Measurements from ENCODE around the gene REM2. TPM values are rescaled to one million over a fixed set of nuclear protein-coding genes. Genes with fewer than 3 reads are reported as not detected.

REM2 gene
- total RNA-seq, 3 donors from 2014 or later: 0.13 to 0.27 (median 0.15) TPM

DNA sequence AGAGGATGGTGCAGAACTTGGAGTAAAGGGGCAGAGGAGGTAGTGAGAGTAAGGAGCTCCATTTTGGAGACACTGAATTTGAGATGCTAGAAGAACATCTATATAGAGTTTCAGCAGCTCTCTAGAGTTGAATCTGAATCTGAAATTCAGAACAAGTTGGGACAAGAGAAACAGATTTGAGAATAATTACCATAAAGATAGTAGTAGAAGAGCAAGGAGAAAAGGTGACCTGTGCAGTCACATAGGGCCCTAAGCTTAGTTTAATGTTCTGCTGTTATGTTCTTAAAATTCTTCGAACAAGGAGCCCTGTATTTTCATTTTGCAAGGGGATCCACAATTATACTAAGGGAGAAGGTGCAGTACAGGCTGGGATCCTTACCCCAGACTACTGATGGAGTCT is 7.4 kb downstream of the REM2 start:
- DNase-seq: no peak
- ATAC-seq: no peak
- Mint-ChIP-seq H3K27me3 (ENCODE audit: low read depth) (no peaks in the 10 kb centered on the region), H3K4me3 (no peak overlapping the region), H3K9me3 (no peaks in the 10 kb centered on the region), H3K4me1 (ENCODE audit: low read depth) (peaks cover 37% of the 10 kb centered on the region), H3K36me3 (ENCODE audit: insufficient read depth) (peaks cover 8% of the 10 kb centered on the region)

DNA sequence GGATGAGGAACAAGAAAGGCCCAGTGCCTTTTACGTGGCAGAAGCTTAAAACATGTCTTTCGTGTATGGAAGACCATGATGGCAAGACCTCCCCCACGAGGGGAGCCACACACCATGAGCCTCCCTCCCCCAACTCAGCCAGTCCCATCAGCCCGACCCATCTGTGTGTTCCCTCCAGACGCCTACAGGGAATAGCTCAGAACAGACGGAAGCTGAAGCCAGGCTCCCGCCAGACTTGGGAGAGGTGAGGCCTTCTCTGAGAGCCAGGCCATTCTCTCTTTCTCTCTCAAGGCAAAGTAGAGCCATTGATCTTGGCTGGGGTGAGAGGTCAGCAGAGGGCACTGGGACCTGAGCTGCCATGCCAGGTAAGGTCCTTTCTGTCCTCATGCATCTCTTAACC is 9.5 kb downstream of the REM2 start:
- Mint-ChIP-seq H3K9me3 (no peaks in the 10 kb centered on the region), H3K27me3 (ENCODE audit: low read depth) (no peaks in the 10 kb centered on the region), H3K4me3 (no peak overlapping the region), H3K4me1 (ENCODE audit: low read depth) (peaks cover 27% of the 10 kb centered on the region), H3K36me3 (ENCODE audit: insufficient read depth) (peaks cover 8% of the 10 kb centered on the region)
- DNase-seq (no peak), ATAC-seq (no peak)

DNA sequence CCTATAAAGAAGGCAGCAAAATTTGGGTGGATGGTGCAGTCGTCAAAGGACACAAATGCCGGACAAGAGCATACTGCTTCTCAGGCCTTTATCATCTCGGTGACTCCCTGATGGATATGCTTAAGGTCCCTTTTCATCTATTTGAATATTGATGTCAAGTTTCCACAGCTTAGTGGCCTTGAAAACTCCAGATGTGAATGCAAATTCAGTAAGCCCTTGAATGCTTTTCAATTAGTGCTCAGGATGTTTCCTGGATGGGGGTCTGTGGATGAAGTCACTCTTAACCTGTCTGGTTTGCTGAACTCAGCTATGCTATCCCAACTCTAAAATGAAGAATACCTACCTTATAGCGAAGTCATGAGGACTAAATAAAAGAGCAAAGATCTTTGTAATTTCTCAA is 10.7 kb downstream of the REM2 start:
- ATAC-seq: no peak
- Mint-ChIP-seq H3K27me3 (ENCODE audit: low read depth) (no peaks in the 10 kb centered on the region), H3K36me3 (ENCODE audit: insufficient read depth) (peaks cover 10% of the 10 kb centered on the region), H3K4me1 (ENCODE audit: low read depth) (peaks cover 16% of the 10 kb centered on the region), H3K4me3 (no peak overlapping the region), H3K9me3 (no peaks in the 10 kb centered on the region)
- DNase-seq: no peak

DNA sequence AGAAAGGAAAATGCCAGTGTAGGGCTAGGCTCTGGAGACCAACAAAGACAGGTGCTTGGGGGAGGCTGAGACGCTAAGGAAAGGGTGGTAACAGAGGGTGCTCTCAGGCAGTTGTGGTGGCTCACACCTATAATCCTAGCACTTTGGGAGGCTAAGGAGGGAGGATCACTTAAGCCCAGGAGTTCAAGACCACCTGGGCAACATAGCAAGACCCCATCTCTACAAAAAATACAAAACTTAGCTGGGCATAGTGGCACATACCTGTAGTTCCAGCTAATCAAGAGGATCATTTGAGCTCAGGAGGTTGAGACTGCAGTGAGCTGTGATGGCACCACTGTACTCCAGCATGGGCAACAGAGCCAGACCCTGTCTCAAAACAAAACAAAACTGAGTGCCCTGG is 12.4 kb downstream of the REM2 start:
- Mint-ChIP-seq H3K27me3 (ENCODE audit: low read depth) (no peaks in the 10 kb centered on the region), H3K4me1 (ENCODE audit: low read depth) (peaks cover 8% of the 10 kb centered on the region), H3K9me3 (no peaks in the 10 kb centered on the region), H3K36me3 (ENCODE audit: insufficient read depth) (peaks cover 9% of the 10 kb centered on the region), H3K4me3 (no peak overlapping the region)
- ATAC-seq (no peak), DNase-seq (no peak)

DNA sequence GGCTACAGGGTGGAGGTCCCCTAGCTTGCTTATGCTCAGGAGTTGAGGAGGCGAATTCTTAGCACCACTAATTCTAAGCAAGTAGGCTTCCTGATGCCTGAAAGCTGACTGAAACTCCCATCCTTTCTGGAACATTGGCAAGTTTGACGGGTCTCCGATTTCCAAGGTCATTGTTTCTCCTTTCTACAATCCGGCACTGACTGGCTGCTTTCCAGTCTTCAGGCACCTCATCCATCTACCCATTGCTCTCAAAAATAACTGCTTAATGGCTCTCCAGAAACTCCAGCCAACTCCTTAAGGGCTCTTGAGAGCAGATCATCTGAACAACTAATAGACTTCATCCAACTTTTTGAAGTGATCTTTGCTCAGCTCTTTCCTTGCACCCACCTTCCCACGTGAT is 13.3 kb downstream of the REM2 start:
- H3K36me3 Mint-ChIP-seq (ENCODE audit: insufficient read depth): peaks cover 16% of the 10 kb centered on the region
- ATAC-seq: no peak

DNA sequence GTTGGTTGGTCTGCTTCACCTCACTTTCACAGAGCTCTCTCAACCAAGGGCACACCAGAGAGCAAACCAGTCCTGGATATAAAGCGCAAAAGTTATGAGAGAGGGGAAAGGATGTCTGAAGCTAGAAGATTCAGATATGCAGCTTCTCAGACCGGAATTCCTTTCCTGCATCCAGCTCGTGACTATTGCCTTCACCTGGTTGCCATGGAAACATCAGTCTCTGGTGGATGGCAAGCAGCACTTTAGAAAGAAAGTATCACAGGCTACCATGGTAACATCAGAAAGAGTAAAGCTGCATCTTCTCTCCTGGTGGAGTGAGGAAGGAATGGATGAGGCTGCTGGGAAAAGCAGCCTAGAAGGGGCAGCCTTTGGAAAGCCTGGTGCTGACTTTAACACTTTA is 13.7 kb downstream of the REM2 start:
- Mint-ChIP-seq H3K27me3 (ENCODE audit: low read depth) (no peaks in the 10 kb centered on the region), H3K4me3 (no peak overlapping the region), H3K9me3 (no peaks in the 10 kb centered on the region), H3K4me1 (ENCODE audit: low read depth) (peaks cover 6% of the 10 kb centered on the region), H3K36me3 (ENCODE audit: insufficient read depth) (peaks cover 18% of the 10 kb centered on the region)
- no peak for DNase-seq
- no peak for ATAC-seq

More for the DNA sequence above, 13.3 kb downstream of the REM2 start:
- DNase-seq: no peak
- H3K4me1 Mint-ChIP-seq (ENCODE audit: low read depth): peaks cover 6% of the 10 kb centered on the region
- no peaks in the 10 kb centered on the region for H3K27me3 Mint-ChIP-seq (ENCODE audit: low read depth)
- H3K4me3 Mint-ChIP-seq: no peak overlapping the region
- no peaks in the 10 kb centered on the region for H3K9me3 Mint-ChIP-seq

DNA sequence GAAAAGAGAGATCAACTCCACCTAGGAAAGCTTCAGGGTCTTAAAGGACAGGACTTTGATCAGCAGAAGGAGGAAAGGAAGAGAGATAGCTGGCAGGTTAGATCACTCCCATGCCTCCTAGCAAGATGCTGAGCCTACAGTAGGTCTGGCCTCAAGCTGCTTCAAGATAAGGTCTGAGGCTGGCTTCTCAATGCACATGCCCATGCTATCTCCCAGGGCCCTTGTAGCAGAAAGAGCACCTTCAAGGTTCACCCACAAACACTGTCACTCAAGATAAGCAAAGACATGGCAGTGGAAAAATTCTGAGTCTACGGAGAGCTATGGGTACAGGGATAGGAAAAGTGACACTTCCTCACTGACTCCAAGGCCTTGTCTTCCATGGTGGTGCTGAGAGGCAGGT is 14.3 kb downstream of the REM2 start:
- Mint-ChIP-seq H3K4me1 (ENCODE audit: low read depth) (peaks cover 6% of the 10 kb centered on the region), H3K27me3 (ENCODE audit: low read depth) (no peaks in the 10 kb centered on the region), H3K4me3 (no peak overlapping the region), H3K9me3 (no peaks in the 10 kb centered on the region), H3K36me3 (ENCODE audit: insufficient read depth) (peaks cover 21% of the 10 kb centered on the region)
- DNase-seq (no peak), ATAC-seq (no peak)

DNA sequence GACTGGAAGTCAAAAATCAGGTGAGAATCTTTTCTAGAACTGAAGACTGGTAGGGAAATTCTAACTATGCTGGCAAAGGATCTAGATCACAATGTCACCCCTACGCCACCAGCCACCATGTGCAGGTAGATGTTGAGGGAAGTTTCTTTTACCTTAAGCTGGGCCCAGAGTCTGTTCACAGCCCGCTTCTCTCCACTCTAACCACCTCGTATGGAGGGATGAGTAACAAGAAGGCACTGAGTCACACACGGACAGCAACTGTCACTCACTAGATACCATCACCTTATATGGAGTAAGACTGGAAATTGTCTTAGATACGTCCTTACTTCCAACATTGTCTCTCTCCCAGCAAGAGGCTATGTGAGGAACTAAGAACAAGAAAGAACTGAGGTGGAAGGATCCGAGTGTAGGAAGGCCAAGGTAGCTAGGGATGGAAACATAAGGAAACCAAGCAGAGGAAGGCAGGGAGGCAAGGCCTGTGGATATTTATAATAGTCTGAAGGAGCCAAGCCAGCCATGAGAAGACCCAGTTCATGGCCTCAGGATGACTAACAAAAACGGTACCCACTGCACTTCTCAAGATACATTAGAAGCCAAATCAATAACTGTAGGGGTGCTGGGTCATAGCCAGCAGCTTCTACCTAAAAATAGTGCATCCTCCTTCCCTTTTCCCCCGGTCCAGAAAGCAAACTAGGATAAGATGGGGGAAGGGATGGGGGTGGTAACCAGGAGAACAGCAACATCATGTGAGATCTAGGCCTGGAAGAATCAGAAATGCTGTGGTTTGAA is 15.5 kb downstream of the REM2 start:
- ATAC-seq (peak; percentile 93 to 94), DNase-seq (no peak)
- no peaks in the 10 kb centered on the region for H3K9me3 Mint-ChIP-seq
- peaks cover 6% of the 10 kb centered on the region for H3K4me1 Mint-ChIP-seq (ENCODE audit: low read depth)
- no peak overlapping the region for H3K4me3 Mint-ChIP-seq
- no peaks in the 10 kb centered on the region for H3K27me3 Mint-ChIP-seq (ENCODE audit: low read depth)
- H3K36me3 Mint-ChIP-seq (ENCODE audit: insufficient read depth): peaks cover 19% of the 10 kb centered on the region

DNA sequence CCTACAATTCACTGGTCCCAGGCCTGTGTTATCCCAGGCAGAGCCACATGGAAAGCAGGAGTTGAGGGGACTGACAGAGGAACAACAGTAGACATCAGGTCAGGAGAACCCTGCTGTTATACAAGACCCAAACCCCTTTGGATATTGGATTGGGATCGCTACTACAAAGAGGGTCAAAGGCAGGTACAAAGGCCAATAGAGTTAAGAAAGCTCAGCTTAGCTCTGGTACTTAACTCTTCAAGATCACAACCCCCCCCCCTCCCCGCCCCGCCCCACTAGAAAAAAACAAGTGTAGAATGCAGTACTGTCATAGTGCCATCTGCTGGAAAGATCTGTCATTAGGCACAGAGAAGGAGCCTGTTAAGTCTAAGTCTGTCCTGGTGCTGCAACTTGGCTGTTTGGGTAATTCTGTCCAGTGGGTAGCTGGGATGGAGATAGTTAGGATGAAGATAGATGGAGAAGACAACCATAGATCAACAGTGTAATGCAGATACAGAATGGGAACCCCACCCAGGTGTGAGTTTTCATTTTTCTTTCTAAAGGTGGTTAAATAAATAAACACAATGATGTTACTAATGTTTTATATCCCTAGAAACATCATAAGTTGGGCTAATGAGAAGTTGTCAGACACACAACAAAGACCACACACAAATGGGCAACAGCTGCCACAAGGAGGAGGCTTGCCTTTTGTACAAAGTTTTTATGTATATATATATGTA is 17.2 kb downstream of the REM2 start:
- Mint-ChIP-seq H3K27me3 (ENCODE audit: low read depth) (no peaks in the 10 kb centered on the region), H3K4me1 (ENCODE audit: low read depth) (peaks cover 6% of the 10 kb centered on the region), H3K36me3 (ENCODE audit: insufficient read depth) (peaks cover 30% of the 10 kb centered on the region), H3K9me3 (no peaks in the 10 kb centered on the region), H3K4me3 (no peak overlapping the region)
- peak; percentile 65 to 70 for ATAC-seq
- DNase-seq: peak; percentile 24

DNA sequence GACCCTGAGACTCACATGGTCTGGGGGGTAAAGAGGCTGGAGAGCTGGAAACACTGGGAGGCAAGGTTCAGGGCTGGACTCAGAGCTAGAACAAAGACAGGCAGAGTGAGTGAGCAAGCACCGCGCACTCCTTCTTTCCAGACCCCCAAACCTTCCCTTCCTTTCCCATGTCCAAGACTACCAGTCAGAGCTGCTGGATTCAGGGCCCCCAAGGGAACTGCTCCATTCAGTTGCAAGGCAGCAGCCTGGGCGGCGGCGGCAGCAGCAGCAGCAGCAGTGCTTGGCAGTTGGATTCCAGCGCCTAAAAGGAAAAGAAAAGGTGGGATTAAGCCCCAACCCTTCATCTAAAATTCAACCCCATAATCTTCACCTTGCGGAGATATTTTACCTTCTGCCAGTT is 18.8 kb downstream of the REM2 start:
- ATAC-seq (no peak), DNase-seq (no peak)
- Mint-ChIP-seq H3K4me3 (no peak overlapping the region), H3K27me3 (ENCODE audit: low read depth) (no peaks in the 10 kb centered on the region), H3K9me3 (no peaks in the 10 kb centered on the region), H3K4me1 (ENCODE audit: low read depth) (peaks cover 4% of the 10 kb centered on the region), H3K36me3 (ENCODE audit: insufficient read depth) (peaks cover 42% of the 10 kb centered on the region)

DNA sequence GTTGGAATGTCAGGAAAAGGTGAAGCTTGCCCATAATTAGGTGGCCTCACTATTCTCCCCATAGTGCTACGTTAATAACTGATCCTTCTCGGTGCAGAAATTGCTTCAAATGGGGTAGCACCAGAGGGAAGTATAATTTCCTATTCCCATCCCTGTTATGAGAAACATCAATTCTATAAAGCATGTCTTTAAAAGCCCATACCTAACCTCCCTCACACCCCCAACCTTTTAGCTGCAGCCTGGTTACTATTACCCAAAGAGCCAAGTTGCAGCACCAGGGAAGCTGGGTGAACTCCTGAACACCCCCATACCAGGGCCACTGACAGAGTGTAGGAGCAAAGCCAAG is 20.7 kb downstream of the REM2 start:
- Mint-ChIP-seq H3K4me1 (ENCODE audit: low read depth) (peaks cover 2% of the 10 kb centered on the region), H3K4me3 (no peak overlapping the region), H3K36me3 (ENCODE audit: insufficient read depth) (peaks cover 43% of the 10 kb centered on the region), H3K27me3 (ENCODE audit: low read depth) (no peaks in the 10 kb centered on the region), H3K9me3 (no peaks in the 10 kb centered on the region)
- ATAC-seq: no peak
- no peak for DNase-seq

DNA sequence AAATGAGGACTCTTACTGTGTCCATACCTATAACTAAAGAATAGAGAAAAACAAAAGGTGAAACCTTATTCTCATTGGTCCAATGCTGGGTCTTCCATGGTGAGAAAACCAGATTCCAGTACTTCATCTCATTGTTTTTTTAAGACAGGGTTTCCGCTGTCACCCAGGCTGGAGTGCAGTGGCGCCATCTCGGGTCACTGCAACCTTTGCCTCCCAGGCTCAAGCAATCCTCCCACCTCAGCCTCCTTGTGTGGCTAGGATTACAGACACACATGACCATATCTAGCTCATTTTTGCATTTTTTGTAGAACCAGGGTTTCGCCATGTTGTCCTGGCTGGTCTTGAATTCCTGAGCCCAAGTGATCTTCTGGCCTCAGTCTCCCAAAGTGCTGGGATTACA is 22.6 kb downstream of the REM2 start:
- no peaks in the 10 kb centered on the region for H3K9me3 Mint-ChIP-seq
- DNase-seq: no peak
- no peaks in the 10 kb centered on the region for H3K27me3 Mint-ChIP-seq (ENCODE audit: low read depth)
- no peak for ATAC-seq
- peaks cover 50% of the 10 kb centered on the region for H3K36me3 Mint-ChIP-seq (ENCODE audit: insufficient read depth)
- peaks cover 3% of the 10 kb centered on the region for H3K4me1 Mint-ChIP-seq (ENCODE audit: low read depth)
- H3K4me3 Mint-ChIP-seq: no peak overlapping the region

DNA sequence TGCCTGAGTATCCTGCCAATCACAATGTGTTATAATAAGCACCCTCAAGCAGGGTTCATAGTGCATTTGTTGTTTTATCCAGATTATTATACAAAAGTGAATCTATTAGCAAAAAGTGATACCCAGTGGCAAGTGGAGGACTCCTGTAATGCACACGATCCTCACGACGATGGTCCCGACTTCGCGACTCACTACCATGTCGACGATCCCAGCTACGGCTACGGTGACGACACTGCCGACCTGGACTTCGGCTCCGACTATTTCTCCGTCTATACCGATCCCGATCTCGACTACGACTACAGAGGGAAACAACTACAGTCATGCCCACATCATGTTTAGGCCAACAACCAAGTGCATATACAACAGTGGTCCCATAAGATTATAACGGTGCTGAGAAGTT is 23.1 kb downstream of the REM2 start:
- ATAC-seq: no peak
- Mint-ChIP-seq H3K9me3 (no peaks in the 10 kb centered on the region), H3K27me3 (ENCODE audit: low read depth) (no peaks in the 10 kb centered on the region), H3K4me3 (no peak overlapping the region), H3K36me3 (ENCODE audit: insufficient read depth) (peaks cover 45% of the 10 kb centered on the region), H3K4me1 (ENCODE audit: low read depth) (peaks cover 4% of the 10 kb centered on the region)
- DNase-seq: no peak

DNA sequence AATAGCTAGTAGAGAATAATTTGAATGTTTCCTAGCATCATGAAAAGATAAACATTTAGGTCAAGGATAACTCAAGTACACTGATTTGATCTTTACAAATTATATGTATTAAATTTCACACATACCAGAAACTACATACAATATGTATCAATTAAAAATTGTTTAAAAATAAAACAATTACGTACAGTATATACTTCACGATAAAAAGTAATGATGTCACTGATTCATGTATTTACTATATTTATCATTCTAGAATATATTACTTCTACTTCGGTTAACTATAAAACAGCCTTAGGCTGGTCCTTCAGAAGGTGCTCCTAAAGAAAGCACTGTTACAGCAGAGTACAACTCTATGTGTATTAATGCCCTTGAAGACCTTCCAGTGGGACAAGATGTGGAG is 24.4 kb downstream of the REM2 start:
- Mint-ChIP-seq H3K36me3 (ENCODE audit: insufficient read depth) (peaks cover 43% of the 10 kb centered on the region), H3K9me3 (no peaks in the 10 kb centered on the region), H3K27me3 (ENCODE audit: low read depth) (no peaks in the 10 kb centered on the region), H3K4me1 (ENCODE audit: low read depth) (peaks cover 13% of the 10 kb centered on the region), H3K4me3 (no peak overlapping the region)
- ATAC-seq (no peak), DNase-seq (no peak)

DNA sequence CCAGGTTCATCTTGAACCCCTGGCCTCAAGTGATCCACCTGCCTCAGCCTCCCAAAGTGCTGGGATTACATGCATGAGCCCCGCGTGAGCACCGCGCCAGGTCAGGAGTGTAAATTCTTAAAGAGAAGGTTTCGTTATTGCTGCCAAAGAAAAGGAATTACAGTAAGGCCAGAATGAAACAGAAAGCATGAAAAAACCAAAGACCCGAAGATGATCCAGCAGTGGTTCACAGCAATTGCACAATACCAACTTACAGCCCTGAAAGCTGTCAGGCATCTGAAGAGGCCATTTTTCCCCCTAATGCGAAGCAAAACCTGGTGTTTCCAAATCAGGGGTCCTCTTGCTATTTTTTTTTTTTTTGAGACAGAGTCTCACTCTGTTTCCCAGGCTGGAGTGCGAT is 25.6 kb downstream of the REM2 start:
- DNase-seq (no peak), ATAC-seq (no peak)
- Mint-ChIP-seq H3K9me3 (no peaks in the 10 kb centered on the region), H3K4me3 (no peak overlapping the region), H3K27me3 (ENCODE audit: low read depth) (no peaks in the 10 kb centered on the region), H3K36me3 (ENCODE audit: insufficient read depth) (peaks cover 44% of the 10 kb centered on the region), H3K4me1 (ENCODE audit: low read depth) (peaks cover 14% of the 10 kb centered on the region)

All from activated T-cell treated with anti-CD3 and anti-CD28 coated beads, Interleukin-2, amount 50 U/mL, for 4 hours (primary cell).